GM19468 (cell line): ENCODE measurements around the gene SAMD14.

ENCODE experiments used
- ATAC-seq: cut with Tn5 transposase; IDR thresholded peaks from one replicate; pipeline ENCODE4 v1.9.1; 2021; ENCODE audit warnings: mild to moderate bottlenecking, moderate library complexity, moderate number of reproducible peaks; ENCODE audit not compliant: unreplicated experiment; ENCODE audit errors: extremely low read depth

Gene SAMD14

GRCh38 chr17:50117202-50118051, 12.5 kb downstream of the SAMD14 start:
- no peak for ATAC-seq

DNA sequence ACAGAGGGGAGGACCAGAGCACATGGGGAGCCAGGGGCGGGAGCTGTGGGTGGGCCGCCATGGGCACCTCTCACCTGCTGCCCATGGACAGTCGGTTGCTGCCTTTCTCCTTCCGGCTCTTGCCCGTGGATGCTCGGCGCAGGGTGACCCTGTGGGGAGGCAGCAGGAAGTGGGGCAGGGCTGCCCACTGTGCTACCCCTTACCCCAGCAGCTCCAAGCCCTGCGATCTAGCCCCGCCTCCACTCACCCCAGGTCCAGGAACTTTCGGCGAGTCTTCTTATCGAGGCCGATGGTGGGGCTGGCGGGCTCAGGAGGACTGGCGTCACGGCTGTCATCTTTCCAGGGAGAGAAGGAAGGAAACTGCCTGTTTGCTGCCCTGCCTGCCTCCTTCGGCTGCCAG, 14.2 kb downstream of the SAMD14 start:
- no peak for ATAC-seq

DNA sequence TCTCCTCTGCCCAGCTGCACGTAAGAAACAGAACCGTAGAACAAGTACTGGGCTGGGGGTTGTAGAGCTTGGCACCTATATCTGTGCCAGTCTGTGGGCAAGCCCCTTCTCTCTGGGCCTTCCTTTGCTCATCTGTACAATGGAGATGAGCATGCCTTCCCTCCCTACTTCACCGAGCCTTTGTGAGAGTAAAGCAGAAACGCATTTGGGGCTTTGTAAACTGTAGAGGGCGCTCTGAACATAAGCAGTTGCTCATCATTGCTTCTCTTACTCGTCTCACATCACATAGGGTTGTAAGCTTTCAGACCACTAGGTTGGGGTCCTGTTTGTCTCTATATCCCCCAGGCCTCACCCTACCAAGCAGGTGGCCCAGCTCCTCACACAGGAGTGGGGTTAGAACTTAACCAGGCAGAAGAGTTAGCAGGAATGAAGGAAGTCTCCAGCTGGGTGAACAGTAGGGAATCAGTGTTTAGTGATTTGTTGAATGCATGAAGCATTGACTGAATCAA, 15.1 kb downstream of the SAMD14 start:
- no peak for ATAC-seq

DNA sequence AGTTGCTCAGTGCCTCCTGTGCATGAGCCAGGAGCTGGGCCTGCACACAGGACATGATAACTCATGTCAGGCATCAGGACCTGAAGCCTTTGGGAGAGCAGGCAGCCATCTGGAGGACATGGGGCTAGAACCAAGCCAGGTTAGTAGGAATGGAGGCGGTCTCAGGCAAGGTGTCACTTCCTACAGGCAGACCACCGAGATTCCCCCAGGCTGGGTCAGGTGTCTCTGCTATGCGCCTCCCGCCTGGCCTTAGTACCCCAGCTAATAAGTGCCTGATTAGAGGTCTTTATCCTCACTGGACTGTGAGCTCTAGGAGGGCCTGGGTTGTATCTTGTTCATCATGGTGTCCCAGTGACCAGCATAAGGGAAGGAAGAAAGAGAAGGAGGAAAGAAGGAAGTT, 15.6 kb downstream of the SAMD14 start:
- ATAC-seq: no peak

- no peak for ATAC-seq
Observed at GRCh38 chr17:50113624-50114320, 16.2 kb downstream of the SAMD14 start.

GRCh38 chr17:50112694-50113093, 17.3 kb downstream of the SAMD14 start:
- ATAC-seq: no peak

GRCh38 chr17:50111673-50112655, 18.0 kb downstream of the SAMD14 start:
- ATAC-seq: no peak

DNA sequence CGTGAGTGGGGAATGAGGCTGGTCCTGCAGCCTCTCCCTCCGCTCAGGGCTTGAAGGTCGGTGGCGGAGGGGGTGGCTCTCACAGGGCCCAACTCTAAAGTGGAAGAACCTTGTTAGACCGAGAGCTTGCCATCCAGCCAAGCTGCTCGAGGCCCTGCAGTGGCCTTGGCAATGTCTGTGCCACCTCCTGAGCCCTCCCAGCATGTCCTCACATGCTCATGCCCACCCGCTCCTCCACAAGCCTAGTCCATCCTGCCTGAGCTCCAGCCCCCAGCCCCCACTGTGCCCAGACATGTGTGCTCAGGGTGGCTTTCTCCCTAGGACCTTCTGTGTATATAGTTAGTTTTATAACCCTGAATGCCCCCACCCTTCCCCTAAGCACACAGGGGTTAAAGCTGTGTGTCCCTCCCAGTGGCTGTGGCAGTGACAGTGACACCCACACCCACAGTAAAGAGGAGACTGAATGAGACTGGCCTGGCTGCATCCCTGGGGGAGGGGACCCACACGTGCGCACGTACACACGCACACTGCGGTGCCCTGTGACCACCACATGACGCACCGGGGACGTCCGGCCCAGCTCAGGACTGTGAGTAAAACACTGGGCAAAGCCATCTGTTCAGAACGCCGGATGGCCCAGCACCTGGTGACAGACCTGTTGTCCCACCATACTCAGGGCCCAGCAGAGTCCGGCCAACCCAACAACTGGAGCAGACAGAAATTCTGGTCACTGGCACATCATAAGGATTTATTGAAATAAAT, 19.2 kb downstream of the SAMD14 start:
- no peak for ATAC-seq

- no peak for ATAC-seq
Observed at GRCh38 chr17:50109785-50110184, 20.2 kb downstream of the SAMD14 start.

DNA sequence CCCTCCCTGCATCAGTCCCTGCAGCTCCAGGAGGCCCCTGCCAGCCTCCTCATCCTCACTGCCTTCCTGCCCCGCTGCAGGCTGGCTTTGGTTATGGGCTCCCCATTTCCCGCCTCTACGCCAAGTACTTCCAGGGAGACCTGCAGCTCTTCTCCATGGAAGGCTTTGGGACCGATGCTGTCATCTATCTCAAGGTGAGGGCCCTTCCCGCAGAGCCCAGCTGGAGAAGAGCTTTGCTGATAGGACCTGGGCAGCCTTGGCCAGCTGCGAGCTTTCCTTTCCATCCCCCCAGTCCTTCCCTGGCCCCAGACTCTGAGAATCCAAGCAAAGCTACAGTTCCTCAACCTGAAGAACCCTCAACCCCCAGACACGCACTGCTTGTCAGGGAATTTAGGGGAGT, 20.8 kb downstream of the SAMD14 start:
- no peak for ATAC-seq

GRCh38 chr17:50108556-50108955, 21.4 kb downstream of the SAMD14 start:
- ATAC-seq: no peak

- no peak for ATAC-seq
Observed at GRCh38 chr17:50107790-50108414, 22.1 kb downstream of the SAMD14 start.

- ATAC-seq: no peak
Observed at GRCh38 chr17:50106393-50107131, 23.4 kb downstream of the SAMD14 start.

DNA sequence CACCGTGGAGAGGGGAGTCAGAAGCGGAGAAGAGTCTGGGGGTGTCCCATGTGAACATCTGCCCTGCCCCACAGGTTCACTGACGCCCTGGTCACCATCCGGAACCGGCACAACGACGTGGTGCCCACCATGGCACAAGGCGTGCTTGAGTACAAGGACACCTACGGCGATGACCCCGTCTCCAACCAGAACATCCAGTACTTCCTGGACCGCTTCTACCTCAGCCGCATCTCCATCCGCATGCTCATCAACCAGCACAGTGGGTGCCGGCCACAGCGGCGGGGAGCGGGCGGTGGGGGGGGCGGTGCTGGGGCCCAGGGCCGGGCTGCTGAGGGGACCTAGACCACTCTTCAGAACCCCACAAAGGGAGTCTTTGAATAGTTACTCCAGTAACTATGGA, 24.1 kb downstream of the SAMD14 start:
- ATAC-seq: no peak

DNA sequence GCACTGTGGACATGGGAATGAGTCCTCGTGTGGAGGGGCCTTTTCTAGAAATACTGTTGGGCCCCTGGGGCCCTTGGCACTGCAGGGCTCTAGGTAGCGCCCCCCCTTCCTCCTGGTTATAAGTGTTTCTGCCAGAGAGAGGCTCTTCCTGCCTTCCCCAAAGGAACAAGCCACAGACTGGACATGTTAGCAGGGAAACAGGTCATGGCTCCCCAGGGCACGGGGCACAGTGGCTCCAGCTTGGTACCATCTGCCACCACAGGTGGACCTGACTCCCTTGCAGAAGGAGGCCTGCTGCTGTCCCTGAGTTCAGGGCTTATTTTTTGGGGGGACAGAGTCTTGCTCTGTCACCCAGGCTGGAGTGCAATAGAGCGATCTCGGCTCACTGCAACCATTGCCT, 26.0 kb downstream of the SAMD14 start:
- ATAC-seq: no peak

DNA sequence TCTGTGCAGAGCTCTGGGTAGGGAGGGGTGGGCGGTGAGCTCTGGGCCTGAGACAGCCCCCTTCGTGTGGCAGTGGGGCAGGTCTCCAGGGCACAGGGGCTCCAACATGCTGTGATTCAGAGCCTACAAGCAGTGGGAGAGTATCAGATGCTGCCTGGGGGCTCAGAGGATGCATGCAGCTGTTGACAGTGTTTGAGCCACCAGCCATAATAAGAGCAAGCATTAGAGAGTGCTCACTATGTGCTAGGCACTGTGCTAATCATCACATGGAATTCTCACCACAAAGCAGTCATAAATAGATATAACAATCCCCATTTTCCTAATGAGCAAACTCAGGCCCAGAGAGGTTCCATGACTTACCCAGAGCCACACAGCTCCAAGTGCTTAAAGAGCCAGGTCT, 26.7 kb downstream of the SAMD14 start:
- ATAC-seq: no peak

- no peak for ATAC-seq
Observed at GRCh38 chr17:50102164-50102991, 27.6 kb downstream of the SAMD14 start.
